HUES48 (cell line): Measurements from ENCODE around the gene NEURL1B.

ENCODE experiments used
- H3K27ac ChIP-seq: one replicate; pipeline ENCODE4 v1.7.0; 2013; ENCODE audit warnings: low read depth, low read length, inconsistent platforms
- H3K27me3 ChIP-seq: 2 replicates; pipeline ENCODE4 v1.6.1; 2013; ENCODE audit warnings: mild to moderate bottlenecking, low read length; ENCODE audit not compliant: control insufficient read depth, insufficient read depth
- H3K36me3 ChIP-seq: 2 replicates; pipeline ENCODE4 v1.6.1; 2013; ENCODE audit warnings: low read length; ENCODE audit not compliant: control insufficient read depth, insufficient read depth
- H3K4me1 ChIP-seq: 2 replicates; pipeline ENCODE4 v1.6.1; 2013; ENCODE audit warnings: mild to moderate bottlenecking, low read length; ENCODE audit not compliant: control insufficient read depth, insufficient read depth
- H3K4me3 ChIP-seq: 2 replicates; pipeline ENCODE4 v1.5.1; 2013; ENCODE audit warnings: mild to moderate bottlenecking, low read depth, low read length
- H3K9ac ChIP-seq: 2 replicates; pipeline ENCODE4 v1.6.1; 2013; ENCODE audit warnings: mild to moderate bottlenecking, low read depth, low read length, moderate library complexity
- H3K9me3 ChIP-seq: 2 replicates; pipeline ENCODE4 v1.6.1; 2013; ENCODE audit warnings: low read length; ENCODE audit not compliant: control insufficient read depth, insufficient read depth

Gene NEURL1B

DNA sequence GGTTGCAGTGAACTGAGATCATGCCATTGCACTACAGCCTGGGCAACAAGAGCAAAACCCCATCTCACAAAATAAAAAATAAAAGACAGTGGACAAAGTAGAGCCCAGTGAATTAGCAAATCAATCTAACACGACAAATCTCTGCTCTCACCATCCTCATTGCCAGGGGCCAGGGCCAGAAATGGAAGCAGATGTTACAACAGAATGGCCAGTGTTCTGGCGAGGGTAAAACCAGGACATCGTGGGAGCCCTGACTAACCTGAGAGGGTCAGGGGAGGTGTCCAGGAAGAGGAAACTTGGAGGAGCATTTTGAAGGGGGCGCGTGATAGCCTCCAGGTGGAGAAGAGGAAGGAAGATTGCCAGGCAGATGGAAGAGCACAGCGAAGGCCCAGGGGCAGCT lies 58.4 kb downstream of the NEURL1B start:
- no peak overlapping the region for H3K4me3 ChIP-seq
- peaks cover 26% of the 10 kb centered on the region for H3K4me1 ChIP-seq
- no peak overlapping the region for H3K27ac ChIP-seq
- no peaks in the 10 kb centered on the region for H3K36me3 ChIP-seq
- no peaks in the 10 kb centered on the region for H3K9me3 ChIP-seq
- H3K27me3 ChIP-seq: peaks cover 17% of the 10 kb centered on the region
- no peak overlapping the region for H3K9ac ChIP-seq

GRCh38 chr5:172699999-172700364 lies 58.9 kb downstream of the NEURL1B start:
- H3K9ac ChIP-seq: no peak overlapping the region
- peak overlapping the region; percentile 53 for H3K4me3 ChIP-seq
- H3K27ac ChIP-seq: no peak overlapping the region
- no peaks in the 10 kb centered on the region for H3K36me3 ChIP-seq
- peaks cover 20% of the 10 kb centered on the region for H3K4me1 ChIP-seq
- no peaks in the 10 kb centered on the region for H3K9me3 ChIP-seq
- H3K27me3 ChIP-seq: peaks cover 17% of the 10 kb centered on the region

DNA sequence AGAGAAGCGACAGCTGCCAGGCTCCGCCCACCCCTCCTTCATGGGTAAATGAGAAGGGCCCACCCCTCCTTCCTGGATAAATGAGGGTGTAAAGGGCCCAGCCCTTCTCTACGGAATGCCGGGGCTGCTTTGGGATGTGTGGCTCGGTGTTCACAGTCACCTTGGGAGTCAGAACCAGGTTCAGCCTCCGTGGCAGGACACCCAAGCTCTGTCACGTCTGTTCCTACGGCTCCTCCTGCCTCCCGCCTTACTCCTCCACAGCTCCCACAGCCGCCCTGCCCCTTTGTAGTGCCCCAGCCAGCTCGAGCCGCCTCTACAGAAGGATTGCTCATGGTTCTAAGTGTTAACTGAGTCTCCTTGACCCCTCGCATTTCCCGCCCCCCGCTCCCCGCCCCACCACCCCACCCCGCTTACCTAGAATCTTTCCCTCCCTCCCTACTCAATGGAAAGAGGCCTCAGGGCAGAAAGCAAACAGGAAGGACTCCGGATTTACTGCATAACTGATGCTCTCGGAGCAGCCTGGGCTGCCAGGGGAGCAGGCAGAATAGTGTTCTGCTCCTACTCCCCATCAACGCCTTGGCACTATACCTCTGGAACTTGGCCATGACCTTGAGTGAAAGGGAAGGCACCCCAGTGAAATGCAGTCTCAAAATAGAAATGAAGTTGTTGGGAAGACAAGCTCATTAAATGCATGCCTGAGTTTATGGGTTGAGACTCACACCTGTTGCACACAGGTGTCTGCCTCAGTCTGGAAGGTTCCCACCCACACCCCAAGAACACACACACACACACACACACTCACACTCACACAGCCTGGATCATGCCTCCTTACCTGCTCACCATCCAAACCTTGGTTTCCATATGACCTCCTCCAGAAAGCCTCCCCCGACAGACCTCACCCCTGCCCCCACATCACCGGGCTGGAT lies 59.6 kb downstream of the NEURL1B start:
- no peak overlapping the region for H3K9ac ChIP-seq
- H3K4me3 ChIP-seq: peak overlapping the region; percentile 53
- H3K9me3 ChIP-seq: no peaks in the 10 kb centered on the region
- H3K4me1 ChIP-seq: peaks cover 19% of the 10 kb centered on the region
- H3K27me3 ChIP-seq: peaks cover 17% of the 10 kb centered on the region
- H3K27ac ChIP-seq: peak overlapping the region; percentile 36
- no peaks in the 10 kb centered on the region for H3K36me3 ChIP-seq

DNA sequence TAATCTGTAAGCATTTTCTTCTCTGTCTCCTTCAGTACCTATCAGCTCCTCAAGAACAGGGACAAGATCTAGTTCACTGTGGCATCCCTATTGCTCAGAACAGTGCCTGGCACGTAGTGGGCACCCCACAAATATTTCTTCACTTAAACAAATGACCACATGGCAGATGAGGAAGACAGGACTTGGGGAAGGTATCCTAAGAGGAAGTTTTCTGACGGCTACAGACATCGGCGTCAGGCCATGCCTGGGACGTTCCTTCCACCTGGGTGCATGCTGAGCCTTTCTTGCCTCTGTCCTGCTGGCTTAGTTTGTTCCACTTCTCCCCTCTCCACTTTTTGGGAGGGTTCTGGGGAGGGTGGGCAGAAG lies 60.2 kb downstream of the NEURL1B start:
- Histone ChIP-seq H3K9me3 (no peaks in the 10 kb centered on the region), H3K9ac (no peak overlapping the region), H3K27ac (no peak overlapping the region), H3K27me3 (peaks cover 17% of the 10 kb centered on the region), H3K4me1 (peaks cover 19% of the 10 kb centered on the region), H3K36me3 (no peaks in the 10 kb centered on the region), H3K4me3 (0 out of 2 replicates have a peak overlapping the region, but pooled peaks have one; percentile 16)

DNA sequence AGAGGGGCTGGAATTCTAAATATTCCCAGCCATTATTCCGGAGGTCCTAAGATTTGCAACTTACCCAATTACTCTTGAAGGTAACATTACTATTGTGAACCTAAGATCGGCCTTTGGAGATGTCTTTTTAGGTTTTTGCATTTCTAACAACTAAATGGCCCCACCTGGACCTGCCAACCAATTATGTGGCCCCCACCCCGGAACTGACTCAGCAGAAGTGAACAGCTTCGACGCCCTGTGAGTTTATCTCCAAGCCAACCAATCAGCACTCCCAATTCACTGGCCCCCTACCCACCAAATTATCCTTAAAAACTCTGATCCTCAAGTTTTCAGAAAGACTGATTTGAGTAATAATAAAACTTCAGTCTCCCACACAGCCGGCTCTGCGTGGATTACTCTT lies 62.9 kb downstream of the NEURL1B start:
- no peaks in the 10 kb centered on the region for H3K36me3 ChIP-seq
- H3K9ac ChIP-seq: no peak overlapping the region
- no peak overlapping the region for H3K27ac ChIP-seq
- peaks cover 17% of the 10 kb centered on the region for H3K27me3 ChIP-seq
- H3K4me3 ChIP-seq: no peak overlapping the region
- peaks cover 19% of the 10 kb centered on the region for H3K4me1 ChIP-seq
- H3K9me3 ChIP-seq: no peaks in the 10 kb centered on the region

DNA sequence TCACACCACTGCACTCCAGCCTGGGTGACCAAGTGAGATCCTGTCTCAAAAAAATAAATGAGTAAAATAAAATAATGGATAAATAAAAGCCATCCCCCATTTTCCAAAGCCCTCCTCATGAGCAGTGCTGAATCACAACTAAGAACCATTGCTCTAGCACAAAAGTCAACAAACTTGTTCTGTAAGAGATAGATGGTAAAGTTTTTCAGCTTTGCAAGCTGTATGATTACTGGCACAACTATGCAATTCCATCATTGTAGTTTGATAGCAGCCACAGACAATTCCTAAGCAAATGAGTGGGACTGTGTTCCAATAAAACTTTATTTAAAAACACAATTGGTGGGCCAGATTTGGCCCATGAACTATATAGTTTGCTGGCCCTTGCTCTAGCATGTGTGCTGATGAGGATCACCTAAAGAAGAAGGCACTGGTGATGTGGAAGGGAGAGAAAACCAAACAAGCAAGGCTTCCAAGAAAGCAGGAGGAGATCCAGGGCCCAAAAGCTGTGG lies 64.6 kb downstream of the NEURL1B start:
- H3K9me3 ChIP-seq: no peaks in the 10 kb centered on the region
- peaks cover 17% of the 10 kb centered on the region for H3K27me3 ChIP-seq
- peaks cover 12% of the 10 kb centered on the region for H3K4me1 ChIP-seq
- no peak overlapping the region for H3K9ac ChIP-seq
- H3K4me3 ChIP-seq: no peak overlapping the region
- no peak overlapping the region for H3K27ac ChIP-seq
- H3K36me3 ChIP-seq: no peaks in the 10 kb centered on the region

GRCh38 chr5:172706796-172707195 lies 65.7 kb downstream of the NEURL1B start:
- Histone ChIP-seq H3K9ac (no peak overlapping the region), H3K9me3 (no peaks in the 10 kb centered on the region), H3K4me3 (no peak overlapping the region), H3K27me3 (peaks cover 6% of the 10 kb centered on the region; the same call in 1 of the 2 replicates), H3K36me3 (no peaks in the 10 kb centered on the region), H3K27ac (no peak overlapping the region), H3K4me1 (peaks cover 1% of the 10 kb centered on the region)

DNA sequence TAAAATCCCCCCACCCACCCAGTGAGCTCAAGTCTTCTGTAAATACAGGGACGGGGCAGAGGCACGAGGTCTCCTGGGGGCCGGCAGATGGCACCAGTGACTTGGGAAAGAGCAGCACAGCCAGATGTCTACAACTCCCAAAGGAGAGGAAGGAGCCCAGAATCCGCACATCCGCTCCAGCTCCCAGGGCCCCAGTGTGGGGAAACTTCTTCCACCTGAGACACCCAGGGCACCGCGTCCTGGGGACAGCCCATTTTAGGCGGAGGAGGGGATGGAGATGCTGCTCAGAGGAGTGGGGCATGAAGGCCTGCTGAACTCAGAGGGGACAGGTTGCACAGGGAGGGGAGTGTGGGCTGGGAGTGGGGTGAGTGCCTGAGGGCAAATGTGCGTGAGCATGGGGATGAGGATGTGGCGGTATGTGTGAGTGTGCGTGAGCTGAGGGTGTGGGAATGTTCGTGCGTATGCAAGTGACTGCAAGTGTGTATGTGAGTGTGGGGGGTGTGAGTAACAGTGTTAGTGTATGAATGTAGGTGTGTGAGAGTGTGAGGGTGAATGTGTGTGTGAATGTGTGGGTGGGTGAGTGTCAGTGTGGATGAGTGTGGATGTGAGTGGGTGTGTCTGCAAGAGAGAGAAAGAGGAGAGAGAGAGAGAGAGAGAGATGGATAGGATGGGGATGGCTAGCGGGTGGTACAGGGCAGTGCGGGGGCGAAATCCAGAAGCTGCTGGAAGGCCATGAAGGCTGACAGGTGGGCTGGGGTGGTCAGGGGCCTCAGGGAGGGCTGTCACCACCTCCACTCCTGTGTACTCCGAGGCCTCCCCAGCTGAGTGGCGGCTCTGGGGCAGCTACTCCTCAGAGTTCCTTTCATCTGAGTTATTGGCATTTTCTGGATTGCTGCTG lies 66.5 kb downstream of the NEURL1B start:
- no peak overlapping the region for H3K9ac ChIP-seq

DNA sequence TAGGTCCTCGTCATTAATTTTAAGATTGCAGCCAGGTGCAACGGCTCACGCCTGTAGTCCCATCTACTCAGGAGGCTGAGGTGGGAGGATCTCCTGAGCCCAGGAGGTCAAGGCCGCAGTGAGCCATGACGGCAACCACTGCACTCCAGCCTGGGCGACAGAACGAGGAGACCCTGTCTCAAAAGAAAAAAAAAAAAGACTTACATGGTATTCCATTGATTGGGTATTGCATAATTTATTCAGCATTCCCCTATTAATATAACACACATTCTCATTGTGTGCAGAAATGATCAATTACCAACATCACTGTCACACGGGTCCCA lies 67.1 kb downstream of the NEURL1B start:
- Histone ChIP-seq H3K9ac (no peak overlapping the region), H3K4me1 (no peaks in the 10 kb centered on the region)

More for the DNA sequence above, 66.5 kb downstream of the NEURL1B start:
- no peak overlapping the region for H3K4me3 ChIP-seq
- no peaks in the 10 kb centered on the region for H3K9me3 ChIP-seq
- no peak overlapping the region for H3K27ac ChIP-seq
- H3K27me3 ChIP-seq: peaks cover 6% of the 10 kb centered on the region; the same call in 1 of the 2 replicates
- no peaks in the 10 kb centered on the region for H3K4me1 ChIP-seq
- no peaks in the 10 kb centered on the region for H3K36me3 ChIP-seq

GRCh38 chr5:172710676-172711075 lies 69.6 kb downstream of the NEURL1B start:
- Histone ChIP-seq H3K4me1 (no peaks in the 10 kb centered on the region), H3K9ac (no peak overlapping the region), H3K4me3 (no peak overlapping the region), H3K36me3 (no peaks in the 10 kb centered on the region), H3K27ac (no peak overlapping the region), H3K27me3 (no peaks in the 10 kb centered on the region), H3K9me3 (no peaks in the 10 kb centered on the region)

More for the DNA sequence above, 67.1 kb downstream of the NEURL1B start:
- no peaks in the 10 kb centered on the region for H3K9me3 ChIP-seq
- H3K27me3 ChIP-seq: peaks cover 1% of the 10 kb centered on the region; the same call in 1 of the 2 replicates
- H3K36me3 ChIP-seq: no peaks in the 10 kb centered on the region
- H3K27ac ChIP-seq: no peak overlapping the region
- no peak overlapping the region for H3K4me3 ChIP-seq
